HepG2 (cell line): ENCODE results near the gene ZNF839. TPM values are rescaled to one million over a fixed set of nuclear protein-coding genes. Genes with fewer than 3 reads are reported as not detected.
A peak's percentile ranks its signal among the peaks of the same experiment; 100 is the strongest.

Experiments
- ASH2L ChIP-seq: fragments of 300-600, 200-600 bp; sonication (generic); IDR thresholded peaks from 2 replicates; pipeline ENCODE4 v1.7.0; 2017; ENCODE audit warnings: low read depth, mild to moderate bottlenecking, moderate library complexity, mixed read lengths, low read length; ENCODE audit not compliant: insufficient read length
- BRD4 ChIP-seq: sonication (generic); formaldehyde crosslinking; IDR thresholded peaks from 2 replicates; pipeline ENCODE4 v1.4.0; 2020; ENCODE audit warnings: missing genetic modification reagents
- GPN1 ChIP-seq: sonication (generic); formaldehyde crosslinking; IDR thresholded peaks from 2 replicates; pipeline ENCODE4 v1.5.1; 2020; ENCODE audit warnings: missing genetic modification reagents, borderline replicate concordance
- KLF15 ChIP-seq: sonication (generic); formaldehyde crosslinking; IDR thresholded peaks from 2 replicates; pipeline ENCODE4 v1.8.1; 2023; ENCODE audit warnings: borderline replicate concordance, mild to moderate bottlenecking, inconsistent platforms, missing genetic modification reagents, mixed read lengths
- MATR3 ChIP-seq: sonication (generic); formaldehyde crosslinking; IDR thresholded peaks from 2 replicates; pipeline ENCODE4 v1.4.0; 2020; ENCODE audit warnings: missing genetic modification reagents
- PPARG ChIP-seq: conservative IDR thresholded peaks from 2 replicates; pipeline ENCODE4 v1.6.1; 2016; ENCODE audit warnings: missing biosample characterization, missing genetic modification reagents
- SALL1 ChIP-seq: sonication (generic); formaldehyde crosslinking; IDR thresholded peaks from 2 replicates; pipeline ENCODE4 v1.8.0; 2022; ENCODE audit warnings: mild to moderate bottlenecking, missing genetic modification reagents
- SMC3 ChIP-seq: IDR thresholded peaks from 2 replicates; pipeline ENCODE4 v1.6.1; 2011; ENCODE audit warnings: low read length, improper control_type of control experiment
- TBX3 ChIP-seq: fragments of 450-650 bp; IDR thresholded peaks from 2 replicates; pipeline ENCODE4 v1.6.1; 2017; ENCODE audit warnings: antibody characterized with exemption, mild to moderate bottlenecking, inconsistent platforms, borderline replicate concordance
- U2AF2 ChIP-seq: fragments of 200-400 bp; formaldehyde crosslinking; IDR thresholded peaks from 2 replicates; pipeline ENCODE4 v1.6.1; 2017; ENCODE audit warnings: low read depth, mild to moderate bottlenecking, low read length
- ZKSCAN5 ChIP-seq: sonication (generic); formaldehyde crosslinking; IDR thresholded peaks from 2 replicates; pipeline ENCODE4 v1.5.1; 2020; ENCODE audit warnings: mild to moderate bottlenecking, missing genetic modification reagents
- ZNF138 ChIP-seq: sonication (generic); formaldehyde crosslinking; IDR thresholded peaks from 2 replicates; pipeline ENCODE4 v1.5.0; 2020; ENCODE audit warnings: mild to moderate bottlenecking, low read depth, missing genetic modification reagents
- ZNF17 ChIP-seq: sonication (generic); formaldehyde crosslinking; IDR thresholded peaks from 2 replicates; pipeline ENCODE4 v1.5.0; 2020; ENCODE audit warnings: mild to moderate bottlenecking, missing genetic modification reagents
- ZNF225 ChIP-seq: sonication (generic); formaldehyde crosslinking; IDR thresholded peaks from 2 replicates; pipeline ENCODE4 v1.4.0; 2020; ENCODE audit warnings: mild to moderate bottlenecking, missing genetic modification reagents
- ZNF264 ChIP-seq: sonication (generic); formaldehyde crosslinking; IDR thresholded peaks from 2 replicates; pipeline ENCODE4 v1.4.0; 2020; ENCODE audit warnings: missing genetic modification reagents
- ZNF496 ChIP-seq: sonication (generic); formaldehyde crosslinking; IDR thresholded peaks from 2 replicates; pipeline ENCODE4 v1.8.1; 2023; ENCODE audit warnings: mild to moderate bottlenecking, moderate library complexity, missing genetic modification reagents; ENCODE audit not compliant: insufficient replicate concordance
- ZNF557 ChIP-seq: sonication (generic); formaldehyde crosslinking; IDR thresholded peaks from 2 replicates; pipeline ENCODE4 v1.4.0; 2020; ENCODE audit warnings: missing genetic modification reagents
- ZNF567 ChIP-seq: sonication (generic); formaldehyde crosslinking; IDR thresholded peaks from 2 replicates; pipeline ENCODE4 v1.8.1; 2023; ENCODE audit warnings: mild to moderate bottlenecking, missing genetic modification reagents, borderline replicate concordance
- ZNF569 ChIP-seq: sonication (generic); formaldehyde crosslinking; IDR thresholded peaks from 2 replicates; pipeline ENCODE4 v1.5.0; 2020; ENCODE audit warnings: mild to moderate bottlenecking, missing genetic modification reagents, moderate library complexity, borderline replicate concordance
- ZNF746 ChIP-seq: sonication (generic); formaldehyde crosslinking; IDR thresholded peaks from 2 replicates; pipeline ENCODE4 v1.8.0; 2022; ENCODE audit warnings: mild to moderate bottlenecking, missing genetic modification reagents
- polyA plus RNA-seq, 8 experiments: library from polyadenylated mRNA; depleted of rRNA in 3 of 8; stranded (reverse) in 7 of 8; unstranded in 1 of 8; fragments of >200 nt; fragmentation: Illumina TruSeq in 4 of 8; extraction: Trizol in 4 of 8; gene quantifications; 2 replicates each; pipeline versions ENCODE4 v1.2.1 to v1.2.3, GENCODE V29; 2011 to 2016; ENCODE audit warnings: low read depth in 4 of 8, missing spikeins in 1 of 8, mixed read lengths in 1 of 8; ENCODE audit not compliant: insufficient read depth in 1 of 8
- total RNA-seq, 5 experiments: library from RNA; depleted of rRNA; stranded (reverse); fragments of >200 nt; fragmentation: Illumina TruSeq; extraction: Trizol; gene quantifications; 2 replicates each; pipeline ENCODE4 v1.2.3, GENCODE V29; 2016; ENCODE audit warnings: low read depth in 1 of 5
- TF ChIP-seq, protein P1 (sequence below): sonication (generic); formaldehyde crosslinking; IDR thresholded peaks from 2 replicates; pipeline ENCODE4 v1.9.0; 2022; ENCODE audit warnings: low read depth, missing genetic modification reagents
- TF ChIP-seq, protein P2 (sequence below): IDR thresholded peaks from 2 replicates; pipeline ENCODE4 v1.6.1; 2016
- TF ChIP-seq, protein P3 (sequence below): sonication (generic); formaldehyde crosslinking; IDR thresholded peaks from 2 replicates; pipeline ENCODE4 v1.4.0; 2020; ENCODE audit warnings: mild to moderate bottlenecking, missing genetic modification reagents
- TF ChIP-seq, protein P4 (sequence below): sonication (generic); formaldehyde crosslinking; IDR thresholded peaks from 2 replicates; pipeline ENCODE4 v1.5.0; 2020; ENCODE audit warnings: mild to moderate bottlenecking, missing genetic modification reagents, moderate library complexity

ZNF839 gene
- total and polyA plus RNA-seq, 2 of the 13 experiments (the other 11 are each of a cell fraction or from before 2014, with no cell fraction given), result 11.1 to 12.8 TPM

DNA sequence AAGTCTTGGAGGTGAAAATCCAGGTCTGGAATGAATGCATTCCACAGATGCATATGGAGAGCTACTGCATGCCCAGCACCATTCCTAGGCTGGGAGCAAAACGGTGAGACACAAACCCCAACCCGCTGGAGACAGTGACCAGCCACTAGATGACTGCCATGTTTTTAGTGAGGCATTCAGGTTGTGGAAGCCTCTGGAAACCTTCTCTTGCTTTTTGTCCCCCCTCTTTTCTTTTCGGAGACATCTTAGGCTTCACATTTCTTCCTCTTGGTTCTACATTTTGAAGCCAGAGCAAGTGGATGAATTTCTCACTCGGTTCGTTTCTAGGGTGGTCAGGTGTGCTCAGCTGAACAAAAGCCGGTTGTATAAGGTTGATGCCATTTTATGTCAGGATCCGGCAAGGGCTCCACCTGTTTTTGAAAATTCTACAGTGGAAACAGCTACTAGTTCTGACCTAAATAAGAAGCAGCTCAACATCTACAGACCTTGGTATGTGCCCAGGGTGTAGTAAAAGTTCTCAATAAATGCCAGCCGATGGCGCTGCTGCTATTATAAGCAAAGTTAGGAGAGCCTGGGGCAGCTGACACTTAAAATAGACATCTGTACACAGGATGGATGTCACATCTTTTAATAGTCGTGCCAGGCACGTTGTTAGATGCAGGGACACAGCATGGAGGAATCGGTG is 1.8 kb upstream of the ZNF839 start (continued):
- TF ChIP-seq ZNF557 (CRISPR knock-in tag), result no peak
- TF ChIP-seq ZNF138 (CRISPR knock-in tag), result no peak
- TF ChIP-seq, protein P1, sequence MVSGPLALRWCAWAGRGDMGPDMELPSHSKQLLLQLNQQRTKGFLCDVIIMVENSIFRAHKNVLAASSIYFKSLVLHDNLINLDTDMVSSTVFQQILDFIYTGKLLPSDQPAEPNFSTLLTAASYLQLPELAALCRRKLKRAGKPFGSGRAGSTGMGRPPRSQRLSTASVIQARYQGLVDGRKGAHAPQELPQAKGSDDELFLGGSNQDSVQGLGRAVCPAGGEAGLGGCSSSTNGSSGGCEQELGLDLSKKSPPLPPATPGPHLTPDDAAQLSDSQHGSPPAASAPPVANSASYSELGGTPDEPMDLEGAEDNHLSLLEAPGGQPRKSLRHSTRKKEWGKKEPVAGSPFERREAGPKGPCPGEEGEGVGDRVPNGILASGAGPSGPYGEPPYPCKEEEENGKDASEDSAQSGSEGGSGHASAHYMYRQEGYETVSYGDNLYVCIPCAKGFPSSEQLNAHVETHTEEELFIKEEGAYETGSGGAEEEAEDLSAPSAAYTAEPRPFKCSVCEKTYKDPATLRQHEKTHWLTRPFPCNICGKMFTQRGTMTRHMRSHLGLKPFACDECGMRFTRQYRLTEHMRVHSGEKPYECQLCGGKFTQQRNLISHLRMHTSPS, result no peak
- TF ChIP-seq PPARG (CRISPR knock-in tag), result 0 out of 2 replicates have a peak, but pooled peaks have one; percentile 34
- TF ChIP-seq SALL1 (CRISPR knock-in tag), result no peak
- TF ChIP-seq ZNF746, result no peak
- TF ChIP-seq BRD4, result no peak
- no peak for TF ChIP-seq ASH2L
- TF ChIP-seq, protein P2, sequence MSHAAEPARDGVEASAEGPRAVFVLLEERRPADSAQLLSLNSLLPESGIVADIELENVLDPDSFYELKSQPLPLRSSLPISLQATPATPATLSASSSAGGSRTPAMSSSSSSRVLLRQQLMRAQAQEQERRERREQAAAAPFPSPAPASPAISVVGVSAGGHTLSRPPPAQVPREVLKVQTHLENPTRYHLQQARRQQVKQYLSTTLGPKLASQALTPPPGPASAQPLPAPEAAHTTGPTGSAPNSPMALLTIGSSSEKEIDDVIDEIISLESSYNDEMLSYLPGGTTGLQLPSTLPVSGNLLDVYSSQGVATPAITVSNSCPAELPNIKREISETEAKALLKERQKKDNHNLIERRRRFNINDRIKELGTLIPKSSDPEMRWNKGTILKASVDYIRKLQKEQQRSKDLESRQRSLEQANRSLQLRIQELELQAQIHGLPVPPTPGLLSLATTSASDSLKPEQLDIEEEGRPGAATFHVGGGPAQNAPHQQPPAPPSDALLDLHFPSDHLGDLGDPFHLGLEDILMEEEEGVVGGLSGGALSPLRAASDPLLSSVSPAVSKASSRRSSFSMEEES, result 0 out of 2 replicates have a peak, but pooled peaks have one; percentile 15
- TF ChIP-seq U2AF2, result no peak
- TF ChIP-seq MATR3 (CRISPR knock-in tag), result no peak
- TF ChIP-seq ZNF17 (CRISPR knock-in tag), result no peak
- TF ChIP-seq SMC3, result peak; percentile 21; the same call in 1 of the 2 replicates
- TF ChIP-seq KLF15, result no peak
- no peak for TF ChIP-seq ZNF496
- no peak for TF ChIP-seq GPN1 (CRISPR knock-in tag)
- TF ChIP-seq TBX3, result no peak
- TF ChIP-seq ZNF569 (CRISPR knock-in tag), result no peak
- no peak; the same call in 1 of the 2 replicates for TF ChIP-seq ZKSCAN5
- TF ChIP-seq ZNF264 (CRISPR knock-in tag), result no peak
- TF ChIP-seq, protein P3, sequence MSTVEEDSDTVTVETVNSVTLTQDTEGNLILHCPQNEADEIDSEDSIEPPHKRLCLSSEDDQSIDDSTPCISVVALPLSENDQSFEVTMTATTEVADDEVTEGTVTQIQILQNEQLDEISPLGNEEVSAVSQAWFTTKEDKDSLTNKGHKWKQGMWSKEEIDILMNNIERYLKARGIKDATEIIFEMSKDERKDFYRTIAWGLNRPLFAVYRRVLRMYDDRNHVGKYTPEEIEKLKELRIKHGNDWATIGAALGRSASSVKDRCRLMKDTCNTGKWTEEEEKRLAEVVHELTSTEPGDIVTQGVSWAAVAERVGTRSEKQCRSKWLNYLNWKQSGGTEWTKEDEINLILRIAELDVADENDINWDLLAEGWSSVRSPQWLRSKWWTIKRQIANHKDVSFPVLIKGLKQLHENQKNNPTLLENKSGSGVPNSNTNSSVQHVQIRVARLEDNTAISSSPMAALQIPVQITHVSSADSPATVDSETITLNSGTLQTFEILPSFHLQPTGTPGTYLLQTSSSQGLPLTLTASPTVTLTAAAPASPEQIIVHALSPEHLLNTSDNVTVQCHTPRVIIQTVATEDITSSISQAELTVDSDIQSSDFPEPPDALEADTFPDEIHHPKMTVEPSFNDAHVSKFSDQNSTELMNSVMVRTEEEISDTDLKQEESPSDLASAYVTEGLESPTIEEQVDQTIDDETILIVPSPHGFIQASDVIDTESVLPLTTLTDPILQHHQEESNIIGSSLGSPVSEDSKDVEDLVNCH (CRISPR knock-in tag), result no peak
- TF ChIP-seq ZNF567, result no peak
- TF ChIP-seq ZNF225 (CRISPR knock-in tag), result no peak
- TF ChIP-seq, protein P4, sequence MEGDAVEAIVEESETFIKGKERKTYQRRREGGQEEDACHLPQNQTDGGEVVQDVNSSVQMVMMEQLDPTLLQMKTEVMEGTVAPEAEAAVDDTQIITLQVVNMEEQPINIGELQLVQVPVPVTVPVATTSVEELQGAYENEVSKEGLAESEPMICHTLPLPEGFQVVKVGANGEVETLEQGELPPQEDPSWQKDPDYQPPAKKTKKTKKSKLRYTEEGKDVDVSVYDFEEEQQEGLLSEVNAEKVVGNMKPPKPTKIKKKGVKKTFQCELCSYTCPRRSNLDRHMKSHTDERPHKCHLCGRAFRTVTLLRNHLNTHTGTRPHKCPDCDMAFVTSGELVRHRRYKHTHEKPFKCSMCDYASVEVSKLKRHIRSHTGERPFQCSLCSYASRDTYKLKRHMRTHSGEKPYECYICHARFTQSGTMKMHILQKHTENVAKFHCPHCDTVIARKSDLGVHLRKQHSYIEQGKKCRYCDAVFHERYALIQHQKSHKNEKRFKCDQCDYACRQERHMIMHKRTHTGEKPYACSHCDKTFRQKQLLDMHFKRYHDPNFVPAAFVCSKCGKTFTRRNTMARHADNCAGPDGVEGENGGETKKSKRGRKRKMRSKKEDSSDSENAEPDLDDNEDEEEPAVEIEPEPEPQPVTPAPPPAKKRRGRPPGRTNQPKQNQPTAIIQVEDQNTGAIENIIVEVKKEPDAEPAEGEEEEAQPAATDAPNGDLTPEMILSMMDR (CRISPR knock-in tag), result peak; percentile 66
